ENCODE measurements around the gene ADGRG6.
"Not testable (repeated sequence)": the region's sequence is repeated elsewhere in the genome, so short reads cannot be mapped to it uniquely, and the experiment has no call there.

- not testable (repeated sequence) for TF ChIP-seq SALL2 (tag by site-specific recombination; IDR thresholded peaks at IDR 0.05; ENCODE audit: borderline replicate concordance); ZNF324 (tag by site-specific recombination; IDR thresholded peaks at IDR 0.05); ZNF24 (tag by site-specific recombination; IDR thresholded peaks at IDR 0.05); CTCF (tag by site-specific recombination; IDR thresholded peaks at IDR 0.05); ZNF704 (tag by site-specific recombination; IDR thresholded peaks at IDR 0.05); OVOL3 (tag by site-specific recombination; IDR thresholded peaks at IDR 0.05); PRDM1 (tag by site-specific recombination; IDR thresholded peaks at IDR 0.05); KLF16 (tag by site-specific recombination; IDR thresholded peaks at IDR 0.05); ZNF701 (tag by site-specific recombination; IDR thresholded peaks at IDR 0.05); BCL11A (tag by site-specific recombination; IDR thresholded peaks at IDR 0.05; ENCODE audit: low read depth)
- TF ChIP-seq, protein P1, sequence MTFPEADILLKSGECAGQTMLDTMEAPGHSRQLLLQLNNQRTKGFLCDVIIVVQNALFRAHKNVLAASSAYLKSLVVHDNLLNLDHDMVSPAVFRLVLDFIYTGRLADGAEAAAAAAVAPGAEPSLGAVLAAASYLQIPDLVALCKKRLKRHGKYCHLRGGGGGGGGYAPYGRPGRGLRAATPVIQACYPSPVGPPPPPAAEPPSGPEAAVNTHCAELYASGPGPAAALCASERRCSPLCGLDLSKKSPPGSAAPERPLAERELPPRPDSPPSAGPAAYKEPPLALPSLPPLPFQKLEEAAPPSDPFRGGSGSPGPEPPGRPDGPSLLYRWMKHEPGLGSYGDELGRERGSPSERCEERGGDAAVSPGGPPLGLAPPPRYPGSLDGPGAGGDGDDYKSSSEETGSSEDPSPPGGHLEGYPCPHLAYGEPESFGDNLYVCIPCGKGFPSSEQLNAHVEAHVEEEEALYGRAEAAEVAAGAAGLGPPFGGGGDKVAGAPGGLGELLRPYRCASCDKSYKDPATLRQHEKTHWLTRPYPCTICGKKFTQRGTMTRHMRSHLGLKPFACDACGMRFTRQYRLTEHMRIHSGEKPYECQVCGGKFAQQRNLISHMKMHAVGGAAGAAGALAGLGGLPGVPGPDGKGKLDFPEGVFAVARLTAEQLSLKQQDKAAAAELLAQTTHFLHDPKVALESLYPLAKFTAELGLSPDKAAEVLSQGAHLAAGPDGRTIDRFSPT (tag by site-specific recombination; IDR thresholded peaks at IDR 0.05), result not testable (repeated sequence)
- TF ChIP-seq, protein P2, sequence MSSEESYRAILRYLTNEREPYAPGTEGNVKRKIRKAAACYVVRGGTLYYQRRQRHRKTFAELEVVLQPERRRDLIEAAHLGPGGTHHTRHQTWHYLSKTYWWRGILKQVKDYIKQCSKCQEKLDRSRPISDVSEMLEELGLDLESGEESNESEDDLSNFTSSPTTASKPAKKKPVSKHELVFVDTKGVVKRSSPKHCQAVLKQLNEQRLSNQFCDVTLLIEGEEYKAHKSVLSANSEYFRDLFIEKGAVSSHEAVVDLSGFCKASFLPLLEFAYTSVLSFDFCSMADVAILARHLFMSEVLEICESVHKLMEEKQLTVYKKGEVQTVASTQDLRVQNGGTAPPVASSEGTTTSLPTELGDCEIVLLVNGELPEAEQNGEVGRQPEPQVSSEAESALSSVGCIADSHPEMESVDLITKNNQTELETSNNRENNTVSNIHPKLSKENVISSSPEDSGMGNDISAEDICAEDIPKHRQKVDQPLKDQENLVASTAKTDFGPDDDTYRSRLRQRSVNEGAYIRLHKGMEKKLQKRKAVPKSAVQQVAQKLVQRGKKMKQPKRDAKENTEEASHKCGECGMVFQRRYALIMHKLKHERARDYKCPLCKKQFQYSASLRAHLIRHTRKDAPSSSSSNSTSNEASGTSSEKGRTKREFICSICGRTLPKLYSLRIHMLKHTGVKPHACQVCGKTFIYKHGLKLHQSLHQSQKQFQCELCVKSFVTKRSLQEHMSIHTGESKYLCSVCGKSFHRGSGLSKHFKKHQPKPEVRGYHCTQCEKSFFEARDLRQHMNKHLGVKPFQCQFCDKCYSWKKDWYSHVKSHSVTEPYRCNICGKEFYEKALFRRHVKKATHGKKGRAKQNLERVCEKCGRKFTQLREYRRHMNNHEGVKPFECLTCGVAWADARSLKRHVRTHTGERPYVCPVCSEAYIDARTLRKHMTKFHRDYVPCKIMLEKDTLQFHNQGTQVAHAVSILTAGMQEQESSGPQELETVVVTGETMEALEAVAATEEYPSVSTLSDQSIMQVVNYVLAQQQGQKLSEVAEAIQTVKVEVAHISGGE (tag by site-specific recombination; conservative IDR thresholded peaks at IDR 0.05; ENCODE audit: low read depth), result not testable (repeated sequence)
These were observed 44.4 kb downstream of the ADGRG6 start for GRCh38 chr6:142346166-142346565.
